Measurements from ENCODE around the gene EXOC6. TPM values are rescaled to one million over a fixed set of nuclear protein-coding genes. Genes with fewer than 3 reads are reported as not detected.

EXOC6 gene
- total RNA-seq, 2 experiments from 2014 or later = 8.0 to 9.4 TPM

- TF ChIP-seq, protein P1, sequence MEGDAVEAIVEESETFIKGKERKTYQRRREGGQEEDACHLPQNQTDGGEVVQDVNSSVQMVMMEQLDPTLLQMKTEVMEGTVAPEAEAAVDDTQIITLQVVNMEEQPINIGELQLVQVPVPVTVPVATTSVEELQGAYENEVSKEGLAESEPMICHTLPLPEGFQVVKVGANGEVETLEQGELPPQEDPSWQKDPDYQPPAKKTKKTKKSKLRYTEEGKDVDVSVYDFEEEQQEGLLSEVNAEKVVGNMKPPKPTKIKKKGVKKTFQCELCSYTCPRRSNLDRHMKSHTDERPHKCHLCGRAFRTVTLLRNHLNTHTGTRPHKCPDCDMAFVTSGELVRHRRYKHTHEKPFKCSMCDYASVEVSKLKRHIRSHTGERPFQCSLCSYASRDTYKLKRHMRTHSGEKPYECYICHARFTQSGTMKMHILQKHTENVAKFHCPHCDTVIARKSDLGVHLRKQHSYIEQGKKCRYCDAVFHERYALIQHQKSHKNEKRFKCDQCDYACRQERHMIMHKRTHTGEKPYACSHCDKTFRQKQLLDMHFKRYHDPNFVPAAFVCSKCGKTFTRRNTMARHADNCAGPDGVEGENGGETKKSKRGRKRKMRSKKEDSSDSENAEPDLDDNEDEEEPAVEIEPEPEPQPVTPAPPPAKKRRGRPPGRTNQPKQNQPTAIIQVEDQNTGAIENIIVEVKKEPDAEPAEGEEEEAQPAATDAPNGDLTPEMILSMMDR (conservative IDR thresholded peaks at IDR 0.05; ENCODE audit: low read length) = no peak
- no peak for TF ChIP-seq EZH2phosphoT487 (IDR thresholded peaks at IDR 0.05; ENCODE audit: borderline replicate concordance, low read depth, low read length)
- BruUV-seq (replicated peaks) = no TSS peak
- DNase-seq (ENCODE audit: low spot score) = no peak
- no peaks in the 10 kb centered on the region for H3K9me2 ChIP-seq (ENCODE audit: insufficient read depth, low read length)
- H4K20me1 ChIP-seq (ENCODE audit: insufficient read depth, low read length) = no peaks in the 10 kb centered on the region
- H3K36me3 ChIP-seq (ENCODE audit: insufficient read depth, low read length) = no peaks in the 10 kb centered on the region
- CTCF ChIA-PET (ENCODE audit: unreplicated experiment) = no interaction called here
- H3K4me3 ChIP-seq (ENCODE audit: low read depth, low read length, poor library complexity, severe bottlenecking) = no peak overlapping the region
- no peak overlapping the region for H3K27ac ChIP-seq (ENCODE audit: low read depth, low read length, poor library complexity, severe bottlenecking)
- H3K79me2 ChIP-seq (ENCODE audit: insufficient read depth, low read depth, low read length) = no peaks in the 10 kb centered on the region
- peaks cover 7% of the 10 kb centered on the region for H3K4me1 ChIP-seq (ENCODE audit: insufficient read depth, low read length, poor library complexity, severe bottlenecking)
- no peaks in the 10 kb centered on the region for H3K9me3 ChIP-seq (ENCODE audit: low read length)
- no peak overlapping the region for H2AFZ ChIP-seq (ENCODE audit: low read length)
- no peak overlapping the region for H3K4me2 ChIP-seq (ENCODE audit: low read length)
- POLR2A ChIA-PET = no interaction called here
- intact Hi-C loops (cut with micrococcal nuclease; ENCODE audit: unreplicated experiment) = no loop called here
Measured at GRCh38 chr10:92829786-92830377, 18.4 kb upstream of the EXOC6 start.

- Histone ChIP-seq H2AFZ (ENCODE audit: low read length) (no peak overlapping the region), H3K36me3 (ENCODE audit: insufficient read depth, low read length) (no peaks in the 10 kb centered on the region), H3K9me3 (ENCODE audit: low read length) (no peaks in the 10 kb centered on the region), H4K20me1 (ENCODE audit: insufficient read depth, low read length) (no peaks in the 10 kb centered on the region), H3K4me3 (ENCODE audit: low read depth, low read length, poor library complexity, severe bottlenecking) (no peak overlapping the region), H3K79me2 (ENCODE audit: insufficient read depth, low read depth, low read length) (no peaks in the 10 kb centered on the region), H3K4me1 (ENCODE audit: insufficient read depth, low read length, poor library complexity, severe bottlenecking) (peaks cover 7% of the 10 kb centered on the region), H3K27ac (ENCODE audit: low read depth, low read length, poor library complexity, severe bottlenecking) (no peak overlapping the region), H3K9me2 (ENCODE audit: insufficient read depth, low read length) (no peaks in the 10 kb centered on the region), H3K4me2 (ENCODE audit: low read length) (peak overlapping the region; percentile 57; the same call in 1 of the 2 replicates)
- TF ChIP-seq, protein P1 (conservative IDR thresholded peaks at IDR 0.05; ENCODE audit: low read length) = no peak
- TF ChIP-seq EZH2phosphoT487 (IDR thresholded peaks at IDR 0.05; ENCODE audit: borderline replicate concordance, low read depth, low read length) = no peak
- DNase-seq (ENCODE audit: low spot score) = peak; percentile 50
- intact Hi-C loops (cut with micrococcal nuclease; ENCODE audit: unreplicated experiment) = no loop called here
- BruUV-seq (replicated peaks) = no TSS peak
- ChIA-PET CTCF (ENCODE audit: unreplicated experiment) (no interaction called here), POLR2A (no interaction called here)
Measured at GRCh38 chr10:92830478-92831389, 17.6 kb upstream of the EXOC6 start.

- CTCF ChIA-PET (ENCODE audit: unreplicated experiment) = no interaction called here
- H3K4me1 ChIP-seq (ENCODE audit: insufficient read depth, low read length, poor library complexity, severe bottlenecking) = peaks cover 7% of the 10 kb centered on the region
Measured at GRCh38 chr10:92832121-92832520, 16.2 kb upstream of the EXOC6 start.

More at GRCh38 chr10:92832121-92832520, 16.2 kb upstream of the EXOC6 start:
- intact Hi-C loops (cut with micrococcal nuclease; ENCODE audit: unreplicated experiment) = no loop called here
- TF ChIP-seq, protein P1 (conservative IDR thresholded peaks at IDR 0.05; ENCODE audit: low read length) = no peak
- no peak for TF ChIP-seq EZH2phosphoT487 (IDR thresholded peaks at IDR 0.05; ENCODE audit: borderline replicate concordance, low read depth, low read length)
- POLR2A ChIA-PET = no interaction called here
- Histone ChIP-seq H3K79me2 (ENCODE audit: insufficient read depth, low read depth, low read length) (no peaks in the 10 kb centered on the region), H3K9me2 (ENCODE audit: insufficient read depth, low read length) (no peaks in the 10 kb centered on the region), H2AFZ (ENCODE audit: low read length) (no peak overlapping the region), H3K27ac (ENCODE audit: low read depth, low read length, poor library complexity, severe bottlenecking) (no peak overlapping the region), H3K4me2 (ENCODE audit: low read length) (no peak overlapping the region), H3K4me3 (ENCODE audit: low read depth, low read length, poor library complexity, severe bottlenecking) (no peak overlapping the region), H3K9me3 (ENCODE audit: low read length) (no peaks in the 10 kb centered on the region), H3K36me3 (ENCODE audit: insufficient read depth, low read length) (no peaks in the 10 kb centered on the region), H4K20me1 (ENCODE audit: insufficient read depth, low read length) (no peaks in the 10 kb centered on the region)
- no peak for DNase-seq (ENCODE audit: low spot score)
- no TSS peak for BruUV-seq (replicated peaks)
